Neutrophil (primary cell): ENCODE results near the gene HYAL3.

Source experiments
- H3K27ac ChIP-seq: fragments of 200-600 bp; sonication (generic); 2 replicates; pipeline ENCODE4 v1.5.1; 2016; ENCODE audit warnings: mild to moderate bottlenecking, moderate library complexity
- H3K27me3 ChIP-seq: fragments of 200-600 bp; sonication (generic); 2 replicates; pipeline ENCODE4 v1.6.0; 2016; ENCODE audit warnings: mild to moderate bottlenecking
- H3K36me3 ChIP-seq: fragments of 200-600 bp; sonication (generic); 2 replicates; pipeline ENCODE4 v1.5.1; 2017
- H3K4me1 ChIP-seq, 2 experiments: fragments of 200-600 bp in 1 of 2; sonication (generic) in 1 of 2; 1 replicate in 1 of 2; 2 replicates in 1 of 2; pipeline versions ENCODE4 v1.5.1 to v1.6.1; 2013 to 2016; ENCODE audit warnings: low read depth in 1 of 2, low read length in 1 of 2, mild to moderate bottlenecking in 1 of 2, moderate library complexity in 1 of 2; ENCODE audit not compliant: control insufficient read depth in 1 of 2, insufficient read depth in 1 of 2
- H3K4me3 ChIP-seq, 2 experiments: fragments of 200-600 bp in 1 of 2; sonication (generic) in 1 of 2; 1 replicate in 1 of 2; 2 replicates in 1 of 2; pipeline ENCODE4 v1.5.1; 2013 to 2016; ENCODE audit warnings: low read depth in 1 of 2, low read length in 1 of 2, mild to moderate bottlenecking in 1 of 2, moderate library complexity in 1 of 2
- H3K9me3 ChIP-seq: fragments of 200-600 bp; sonication (generic); 2 replicates; pipeline ENCODE4 v1.5.1; 2016
- CTCF ChIP-seq: fragments of 200-600 bp; sonication (generic); IDR thresholded peaks from 2 replicates; pipeline ENCODE4 v1.5.1; 2016; ENCODE audit warnings: antibody characterized with exemption

The HYAL3 gene

GRCh38 chr3:50255251-50255615, 44.0 kb downstream of the HYAL3 start:
- H3K4me1 ChIP-seq: peaks cover 58 to 62% of the 10 kb centered on the region in 2 experiments

GRCh38 chr3:50254577-50255250, 44.5 kb downstream of the HYAL3 start:
- Histone ChIP-seq H3K36me3 (peaks cover 98% of the 10 kb centered on the region), H3K4me1 (peaks cover 62% of the 10 kb centered on the region in 2 experiments)

More at GRCh38 chr3:50255251-50255615, 44.0 kb downstream of the HYAL3 start:
- peak overlapping the region; percentile 20 to 48 for H3K4me3 ChIP-seq
- peaks cover 94% of the 10 kb centered on the region for H3K36me3 ChIP-seq
- H3K27ac ChIP-seq: peak overlapping the region; percentile 100
- no peaks in the 10 kb centered on the region for H3K27me3 ChIP-seq
- H3K9me3 ChIP-seq: peaks cover 10% of the 10 kb centered on the region
- no peak for TF ChIP-seq CTCF

GRCh38 chr3:50251220-50251619, 48.0 kb downstream of the HYAL3 start:
- no peaks in the 10 kb centered on the region for H3K27me3 ChIP-seq
- H3K4me3 ChIP-seq: no peak overlapping the region
- peaks cover 97% of the 10 kb centered on the region for H3K36me3 ChIP-seq
- H3K9me3 ChIP-seq: no peaks in the 10 kb centered on the region
- no peak for TF ChIP-seq CTCF
- peaks cover 92 to 93% of the 10 kb centered on the region in 2 experiments for H3K4me1 ChIP-seq
- peak overlapping the region; percentile 100 for H3K27ac ChIP-seq

More at GRCh38 chr3:50254577-50255250, 44.5 kb downstream of the HYAL3 start:
- Histone ChIP-seq H3K9me3 (peaks cover 10% of the 10 kb centered on the region), H3K4me3 (peak overlapping the region; percentile 20 to 48), H3K27ac (peak overlapping the region; percentile 100), H3K27me3 (no peaks in the 10 kb centered on the region)
- TF ChIP-seq CTCF: peak; percentile 55

- Histone ChIP-seq H3K27ac (peak overlapping the region; percentile 100), H3K36me3 (peaks cover 92% of the 10 kb centered on the region), H3K9me3 (no peaks in the 10 kb centered on the region), H3K4me3 (no peak overlapping the region), H3K27me3 (no peaks in the 10 kb centered on the region), H3K4me1 (peaks cover 97% of the 10 kb centered on the region in 2 experiments)
- no peak for TF ChIP-seq CTCF
Measured at GRCh38 chr3:50250514-50250913, 48.7 kb downstream of the HYAL3 start.

- H3K36me3 ChIP-seq: peaks cover 88% of the 10 kb centered on the region
- peak overlapping the region; percentile 100 for H3K27ac ChIP-seq
- no peaks in the 10 kb centered on the region for H3K27me3 ChIP-seq
- no peaks in the 10 kb centered on the region for H3K9me3 ChIP-seq
- H3K4me1 ChIP-seq: peaks cover 97% of the 10 kb centered on the region in 2 experiments
- H3K4me3 ChIP-seq: no peak overlapping the region
- no peak for TF ChIP-seq CTCF
Measured at GRCh38 chr3:50249457-50249856, 49.7 kb downstream of the HYAL3 start.
